A549 (cell line): ENCODE results near the gene TMEM179. TPM values are rescaled to one million over a fixed set of nuclear protein-coding genes. Genes with fewer than 3 reads are reported as not detected.

ENCODE experiments used
- ATAC-seq, 2 experiments: fragments of 200-7000 bp in 1 of 2; fragments of >200 bp in 1 of 2; cut with Nextera tagmentation in 1 of 2; cut with Tn5 transposase in 1 of 2; 3 replicates each; pipeline versions ENCODE4 v1.8.0 to v1.9.1; 2018 to 2020; ENCODE audit warnings: mild to moderate bottlenecking in 1 of 2, moderate library complexity in 1 of 2
- CTCF ChIA-PET: fragments of 300-600 bp; sonication (Branson Sonifier 250); formaldehyde crosslinking; extraction: SDS; loops from one replicate; lab custom pipeline; 2021; ENCODE audit warnings: antibody characterized with exemption, inconsistent platforms; lab: Yijun Ruan, JAX
- POLR2A ChIA-PET: fragments of 350-600 bp; formaldehyde crosslinking; extraction: SDS; loops from one replicate; lab custom pipeline; 2021; ENCODE audit warnings: antibody characterized with exemption, inconsistent platforms; lab: Yijun Ruan, JAX
- DNase-seq, 2 experiments: peaks; one replicate each; pipeline versions ENCODE4 v3.0.0 to v3.0.0-alpha.2; 2011 to 2016; ENCODE audit warnings: low read depth in 1 of 2, low spot score in 1 of 2
- FAIRE-seq: peaks from 2 replicates; lab custom pipeline; 2011; peaks lifted over from hg19 to GRCh38; lab: Jason Lieb, UNC
- H3K27ac ChIP-seq, 2 experiments: fragments of >200 bp; sonication (Bioruptor Twin); formaldehyde crosslinking; 3 replicates each; pipeline ENCODE4 v1.5.1; 2016 to 2017
- H3K4me1 ChIP-seq: fragments of >200 bp; sonication (Bioruptor Twin); formaldehyde crosslinking; 3 replicates; pipeline ENCODE4 v1.6.1; 2016
- H3K4me2 ChIP-seq: fragments of >200 bp; sonication (Bioruptor Twin); formaldehyde crosslinking; 3 replicates; pipeline ENCODE4 v1.6.1; 2016
- H3K4me3 ChIP-seq: fragments of >200 bp; sonication (Bioruptor Twin); formaldehyde crosslinking; 3 replicates; pipeline ENCODE4 v1.5.1; 2016
- H3K9me3 ChIP-seq: fragments of >200 bp; sonication (Bioruptor Twin); formaldehyde crosslinking; 3 replicates; pipeline ENCODE4 v1.6.1; 2016
- CBX2 ChIP-seq: fragments of 200-600 bp; sonication (generic); IDR thresholded peaks from 2 replicates; pipeline ENCODE4 v1.6.1; 2016; ENCODE audit warnings: low read depth, mild to moderate bottlenecking, borderline replicate concordance
- CBX8 ChIP-seq: fragments of 200-600 bp; sonication (generic); IDR thresholded peaks from 2 replicates; pipeline ENCODE4 v1.6.1; 2016
- CHD2 ChIP-seq: fragments of 150-350 bp; IDR thresholded peaks from 2 replicates; pipeline ENCODE4 v1.6.1; 2014; ENCODE audit warnings: low read length; ENCODE audit not compliant: partially characterized antibody
- CHD4 ChIP-seq: fragments of 200-600 bp; sonication (generic); IDR thresholded peaks from 2 replicates; pipeline ENCODE4 v1.6.1; 2016; ENCODE audit warnings: antibody characterized with exemption, mild to moderate bottlenecking, borderline replicate concordance
- CTCF ChIP-seq: fragments of >200 bp; sonication (Bioruptor Twin); formaldehyde crosslinking; IDR thresholded peaks from 3 replicates; pipeline ENCODE4 v1.5.1; 2016
- EHF ChIP-seq: fragments of 250-450 bp; sonication (Bioruptor Pico); IDR thresholded peaks from 2 replicates; pipeline ENCODE4 v1.5.0; 2020; ENCODE audit warnings: mild to moderate bottlenecking
- EHMT2 ChIP-seq: fragments of 200-600 bp; sonication (generic); IDR thresholded peaks from 2 replicates; pipeline ENCODE4 v1.6.1; 2016; ENCODE audit warnings: antibody characterized with exemption, low read depth, mild to moderate bottlenecking, moderate library complexity
- ELK1 ChIP-seq: fragments of 150-350 bp; IDR thresholded peaks from 2 replicates; pipeline ENCODE4 v1.6.1; 2014; ENCODE audit warnings: low read depth, mild to moderate bottlenecking, low read length
- FOSB ChIP-seq: fragments of 250-450 bp; sonication (Bioruptor Pico); IDR thresholded peaks from 2 replicates; pipeline ENCODE4 v1.5.0; 2020; ENCODE audit warnings: mild to moderate bottlenecking, moderate library complexity
- GATA3 ChIP-seq: IDR thresholded peaks from 2 replicates; pipeline ENCODE4 v1.6.1; 2012; ENCODE audit warnings: borderline replicate concordance
- HDAC2 ChIP-seq: fragments of 200-600 bp; sonication (generic); IDR thresholded peaks from 2 replicates; pipeline ENCODE4 v1.6.1; 2016
- HOXA7 ChIP-seq: fragments of 250-450 bp; sonication (Bioruptor Pico); IDR thresholded peaks from 2 replicates; pipeline ENCODE4 v1.5.0; 2020; ENCODE audit warnings: mild to moderate bottlenecking, moderate library complexity
- JUNB ChIP-seq: fragments of >200 bp; sonication (Bioruptor Twin); formaldehyde crosslinking; IDR thresholded peaks from 2 replicates; pipeline ENCODE4 v1.6.1; 2016
- KDM1A ChIP-seq: fragments of 200-600 bp; sonication (generic); IDR thresholded peaks from 2 replicates; pipeline ENCODE4 v1.6.1; 2016; ENCODE audit warnings: low read depth, mild to moderate bottlenecking
- MAFK ChIP-seq: fragments of 450-650 bp; IDR thresholded peaks from 2 replicates; pipeline ENCODE4 v1.6.1; 2014; ENCODE audit not compliant: partially characterized antibody
- MAX ChIP-seq: IDR thresholded peaks from 2 replicates; pipeline ENCODE4 v1.6.1; 2012
- NR3C1 ChIP-seq: fragments of >200 bp; sonication (Bioruptor Twin); formaldehyde crosslinking; IDR thresholded peaks from 3 replicates; pipeline ENCODE4 v1.6.1; 2017
- PHF8 ChIP-seq: fragments of 200-600 bp; sonication (generic); IDR thresholded peaks from 2 replicates; pipeline ENCODE4 v1.6.1; 2016; ENCODE audit warnings: low read depth, mild to moderate bottlenecking, antibody characterized with exemption, moderate library complexity, borderline replicate concordance
- POLR2A ChIP-seq: IDR thresholded peaks from 2 replicates; pipeline ENCODE4 v1.6.1; 2012; ENCODE audit warnings: mild to moderate bottlenecking, low read length
- RAD21 ChIP-seq, 2 experiments: fragments of >200 bp in 1 of 2; sonication (Bioruptor Twin) in 1 of 2; formaldehyde crosslinking in 1 of 2; IDR thresholded peaks in 1 of 2; conservative IDR thresholded peaks in 1 of 2; 2 replicates in 1 of 2; 3 replicates in 1 of 2; pipeline ENCODE4 v1.6.1; 2012 to 2018; ENCODE audit warnings: inconsistent platforms in 1 of 2
- RCOR1 ChIP-seq: fragments of 150-350 bp; IDR thresholded peaks from 2 replicates; pipeline ENCODE4 v1.6.1; 2014; ENCODE audit warnings: antibody characterized with exemption, low read length, low read depth
- RNF2 ChIP-seq: fragments of 200-600 bp; sonication (generic); IDR thresholded peaks from 2 replicates; pipeline ENCODE4 v1.6.1; 2016; ENCODE audit warnings: low read depth, mild to moderate bottlenecking, antibody characterized with exemption, moderate library complexity, borderline replicate concordance
- SMC3 ChIP-seq: fragments of >200 bp; sonication (Bioruptor Twin); formaldehyde crosslinking; IDR thresholded peaks from 3 replicates; pipeline ENCODE4 v1.6.1; 2018; ENCODE audit warnings: inconsistent platforms
- TP53 ChIP-seq: fragments of 250-450 bp; sonication (Bioruptor Pico); IDR thresholded peaks from 2 replicates; pipeline ENCODE4 v1.5.0; 2021; ENCODE audit warnings: mild to moderate bottlenecking, moderate library complexity
- USF2 ChIP-seq: fragments of 450-650 bp; IDR thresholded peaks from 2 replicates; pipeline ENCODE4 v1.6.1; 2014; ENCODE audit warnings: antibody characterized with exemption
- ZC3H11A ChIP-seq: fragments of 450-650 bp; IDR thresholded peaks from 2 replicates; pipeline ENCODE4 v1.6.1; 2014; ENCODE audit warnings: antibody characterized with exemption, mild to moderate bottlenecking
- ZFP36 ChIP-seq: fragments of 450-650 bp; IDR thresholded peaks from 2 replicates; pipeline ENCODE4 v1.6.1; 2014; ENCODE audit warnings: borderline replicate concordance; ENCODE audit not compliant: partially characterized antibody
- ZNF302 ChIP-seq: fragments of 250-450 bp; sonication (Bioruptor Pico); IDR thresholded peaks from 2 replicates; pipeline ENCODE4 v1.9.0; 2021; ENCODE audit warnings: inconsistent platforms, mild to moderate bottlenecking, moderate library complexity
- WGBS: methylation state at CpG from one replicate; pipeline ENCODE4 v1.1.6; 2017; ENCODE audit errors: missing lambda C conversion rate; 5-methylcytosine and 5-hydroxymethylcytosine counted together
- polyA plus RNA-seq, 4 experiments: library from polyadenylated mRNA; depleted of rRNA in 3 of 4; stranded (reverse); fragments of >200 nt; fragmentation: RNase III in 1 of 4; extraction: RNeasy Plus Mini Kit Qiagen cat#74134 plus additional on column Dnase treatment in 1 of 4; gene quantifications; 2 replicates in 3 of 4; 3 replicates in 1 of 4; pipeline ENCODE4 v1.2.3, GENCODE V29; 2011 to 2017

TMEM179 gene
- polyA plus RNA-seq, 2 of the 4 experiments (the other 2 are of a cell fraction): 0.63 TPM; not detected in 1

GRCh38 chr14:104640681-104641080, 36.1 kb upstream of the TMEM179 start:
- H3K9me3 ChIP-seq: 0 out of 3 replicates have a peak, but pooled peaks cover 6% of the 10 kb centered on the region
- no peak for ATAC-seq
- WGBS: 59% methylated on average over 7 of the region's 10 CpGs
- no peak for FAIRE-seq
- POLR2A ChIA-PET: no interaction called here
- CTCF ChIA-PET: interaction anchor here (0.6 to 6.3 kb wide), 33 partner anchors 9 to 607 kb away, joined by 3 to 45 read pairs (median 4); no protein-coding TSS in a partner anchor
- no peak overlapping the region for H3K4me3 ChIP-seq
- DNase-seq: no peak
- peak overlapping the region; percentile 86; the same call in 1 of the 3 replicates for H3K4me2 ChIP-seq
- no peak overlapping the region; a peak in 1 of 6 replicates for H3K27ac ChIP-seq
- TF ChIP-seq POLR2A: no peak
- TF ChIP-seq RCOR1: no peak
- TF ChIP-seq EHF (CRISPR knock-in tag): no peak
- TF ChIP-seq RNF2: no peak
- no peak for TF ChIP-seq ZC3H11A
- no peak for TF ChIP-seq KDM1A
- TF ChIP-seq ELK1: no peak
- TF ChIP-seq JUNB: no peak
- no peak for TF ChIP-seq MAFK
- no peak for TF ChIP-seq HOXA7 (CRISPR knock-in tag)
- TF ChIP-seq CBX8: no peak
- TF ChIP-seq CHD4: no peak
- no peak for TF ChIP-seq FOSB (CRISPR knock-in tag)
- no peak for TF ChIP-seq MAX
- no peak for TF ChIP-seq GATA3
- no peak for TF ChIP-seq NR3C1
- TF ChIP-seq HDAC2: no peak
- TF ChIP-seq USF2: no peak
- no peak for TF ChIP-seq EHMT2
- peaks cover 11% of the 10 kb centered on the region; the same call in 1 of the 3 replicates for H3K4me1 ChIP-seq

- Histone ChIP-seq H3K9me3 (0 out of 3 replicates have a peak, but pooled peaks cover 2% of the 10 kb centered on the region), H3K4me3 (no peak overlapping the region), H3K4me1 (peaks cover 11% of the 10 kb centered on the region; the same call in 1 of the 3 replicates), H3K27ac (peak overlapping the region; percentile 42 to 55; a peak in 1 of 6 replicates), H3K4me2 (peak overlapping the region; percentile 86)
- TF ChIP-seq PHF8 (no peak), CBX2 (no peak), RAD21 (conservative IDR thresholded peaks at IDR 0.05 in 1 of 2, IDR thresholded peaks at IDR 0.05 in 1 of 2) (peak; percentile 95 to 96), CTCF (peak; percentile 92), MAX (0 out of 2 replicates have a peak, but pooled peaks have one; percentile 24), CHD2 (no peak), ZNF302 (no peak), SMC3 (peak; percentile 80), TP53 (no peak), NR3C1 (no peak), ZFP36 (peak; percentile 99)
- ATAC-seq (peak; percentile 88 to 98), FAIRE-seq (no peak), DNase-seq (peak; percentile 77 to 87)
- WGBS: 5% methylated on average over 19 of the region's 24 CpGs
- POLR2A ChIA-PET: no interaction called here
- CTCF ChIA-PET: interaction anchor here (0.5 to 6.3 kb wide), 45 partner anchors 9 to 606 kb away, joined by 3 to 45 read pairs (median 4); no protein-coding TSS in a partner anchor
Observed at GRCh38 chr14:104639885-104640548, 35.4 kb upstream of the TMEM179 start.
